CD4-positive, alpha-beta T cell (primary cell): ENCODE results near the gene ADA. TPM values are rescaled to one million over a fixed set of nuclear protein-coding genes. Genes with fewer than 3 reads are reported as not detected.

Source experiments
- ATAC-seq: fragments of 200-7000 bp; cut with Tn5 transposase; one replicate; pipeline ENCODE4 v1.10.0; 2022; ENCODE audit warnings: mild to moderate bottlenecking; ENCODE audit not compliant: poor library complexity
- CTCF ChIA-PET: fragments of 350-600 bp; sonication (Branson Sonifier 250); formaldehyde crosslinking; loops from one replicate; lab custom pipeline; 2021; ENCODE audit warnings: antibody characterized with exemption, inconsistent platforms; lab: Charles Lee
- POLR2A ChIA-PET: fragments of 350-600 bp; sonication (Branson Sonifier 250); formaldehyde crosslinking; loops from one replicate; lab custom pipeline; 2021; ENCODE audit warnings: antibody characterized with exemption, inconsistent platforms; lab: Charles Lee
- DNase-seq, 14 experiments: peaks; one replicate each; pipeline ENCODE4 v3.0.0-alpha.2; 2013 to 2020; ENCODE audit warnings: mixed read lengths in 2 of 14
- H3K27ac ChIP-seq, 2 donors: one replicate each; pipeline versions ENCODE4 v1.5.1 to v1.7.0; 2013; ENCODE audit warnings: low read length in 2 of 2, low read depth in 1 of 2, mild to moderate bottlenecking in 1 of 2
- H3K27me3 ChIP-seq, 2 experiments: 1 replicate in 1 of 2; 2 replicates in 1 of 2; pipeline versions ENCODE4 v1.6.1 to v1.7.0; 2013; ENCODE audit warnings: low read length in 2 of 2, control low read depth in 1 of 2, mild to moderate bottlenecking in 1 of 2, moderate library complexity in 1 of 2; ENCODE audit not compliant: insufficient read depth in 2 of 2, control insufficient read depth in 1 of 2
- H3K36me3 ChIP-seq: one replicate; pipeline ENCODE4 v1.6.1; 2013; ENCODE audit warnings: low read length, control low read depth; ENCODE audit not compliant: insufficient read depth
- H3K4me1 ChIP-seq: one replicate; pipeline ENCODE4 v1.6.1; 2013; ENCODE audit warnings: low read length, control low read depth; ENCODE audit not compliant: insufficient read depth
- H3K4me3 ChIP-seq: one replicate; pipeline ENCODE4 v1.5.1; 2013; ENCODE audit warnings: mild to moderate bottlenecking, low read length, moderate library complexity
- H3K9me3 ChIP-seq, 2 experiments: 1 replicate in 1 of 2; 2 replicates in 1 of 2; pipeline versions ENCODE4 v1.6.1 to v1.7.0; 2013; ENCODE audit warnings: low read length in 2 of 2, mild to moderate bottlenecking in 2 of 2, control low read depth in 1 of 2, moderate library complexity in 1 of 2; ENCODE audit not compliant: control insufficient read depth in 1 of 2, insufficient read depth in 1 of 2
- H3K27ac Mint-ChIP-seq: one replicate; pipeline ENCODE4 v1.8.0; 2020; ENCODE audit warnings: mixed read lengths
- H3K27me3 Mint-ChIP-seq: one replicate; pipeline ENCODE4 v1.8.0; 2021; ENCODE audit warnings: mixed read lengths
- H3K36me3 Mint-ChIP-seq: one replicate; pipeline ENCODE4 v1.8.0; 2021; ENCODE audit warnings: low read depth, mixed read lengths
- H3K4me1 Mint-ChIP-seq: one replicate; pipeline ENCODE4 v1.8.0; 2021; ENCODE audit warnings: low read depth, mixed read lengths
- H3K4me3 Mint-ChIP-seq: one replicate; pipeline ENCODE4 v1.8.0; 2020; ENCODE audit warnings: mild to moderate bottlenecking, mixed read lengths
- H3K9me3 Mint-ChIP-seq: one replicate; pipeline ENCODE4 v1.8.0; 2020; ENCODE audit warnings: mixed read lengths
- CTCF ChIP-seq: fragments of 200-600 bp; IDR thresholded peaks from one replicate; pipeline ENCODE4 v1.8.0; 2022; ENCODE audit warnings: antibody characterized with exemption, mild to moderate bottlenecking
- intact Hi-C, 2 experiments: fragments of 100-400 bp; cut with DNase I in 1 of 2; cut with micrococcal nuclease in 1 of 2; formaldehyde crosslinking; loops; one replicate each; pipeline versions ENCODE4 v1.15.1 to v1.9.0; 2023 to 2025; cut with DNase I, micrococcal nuclease
- total RNA-seq, 174 experiments: library from RNA in 2 of 174; stranded (reverse) in 2 of 174; gene quantifications; one replicate each; pipeline ENCODE4 v1.2.3 and lab custom pipeline; 2021 to 2026

ADA gene
- total RNA-seq, 2 experiments from 2014 or later: 31.7 to 32.8 TPM

- Histone ChIP-seq H3K36me3 (peaks cover 72% of the 10 kb centered on the region), H3K27me3 (no peaks in the 10 kb centered on the region), H3K4me1 (peaks cover 22% of the 10 kb centered on the region), H3K4me3 (no peak overlapping the region), H3K9me3 (peaks cover 0 to 18% of the 10 kb centered on the region in 2 experiments), H3K27ac (no peak overlapping the region)
- Mint-ChIP-seq H3K36me3 (peaks cover 95% of the 10 kb centered on the region), H3K9me3 (no peaks in the 10 kb centered on the region), H3K27me3 (no peaks in the 10 kb centered on the region), H3K4me1 (peaks cover 33% of the 10 kb centered on the region), H3K27ac (no peak overlapping the region), H3K4me3 (no peak overlapping the region)
- ChIA-PET CTCF (no interaction called here), POLR2A (no interaction called here)
- no peak for TF ChIP-seq CTCF
- intact Hi-C loops: loop anchor here in 1 of 2 experiments (5.0 kb wide), 1 partner anchor 60 kb away; no protein-coding TSS in a partner anchor
- ATAC-seq: no peak
- DNase-seq: no peak
Observed at GRCh38 chr20:44622501-44623270, 28.8 kb downstream of the ADA start.

- H3K9me3 Mint-ChIP-seq: no peaks in the 10 kb centered on the region
- no peaks in the 10 kb centered on the region for H3K27me3 ChIP-seq
- H3K36me3 ChIP-seq: peaks cover 68% of the 10 kb centered on the region
- ATAC-seq (no peak), DNase-seq (no peak)
- H3K4me3 Mint-ChIP-seq: no peak overlapping the region
- no peak overlapping the region for H3K27ac ChIP-seq
- intact Hi-C loops: loop anchor here in 1 of 2 experiments (2.0 to 5.0 kb wide), 2 partner anchors 19 to 60 kb away; no protein-coding TSS in a partner anchor
- H3K27ac Mint-ChIP-seq: peak overlapping the region; percentile 98
- peaks cover 0 to 18% of the 10 kb centered on the region in 2 experiments for H3K9me3 ChIP-seq
- H3K36me3 Mint-ChIP-seq: peaks cover 89% of the 10 kb centered on the region
- H3K4me1 ChIP-seq: peaks cover 29% of the 10 kb centered on the region
- H3K4me1 Mint-ChIP-seq: peaks cover 41% of the 10 kb centered on the region
- CTCF ChIA-PET: no interaction called here
- no peak overlapping the region for H3K4me3 ChIP-seq
- POLR2A ChIA-PET: no interaction called here
- no peaks in the 10 kb centered on the region for H3K27me3 Mint-ChIP-seq
- no peak for TF ChIP-seq CTCF
Observed at GRCh38 chr20:44621939-44622338, 29.6 kb downstream of the ADA start.

GRCh38 chr20:44621325-44621724, 30.2 kb downstream of the ADA start:
- TF ChIP-seq CTCF: no peak
- POLR2A ChIA-PET: no interaction called here
- Mint-ChIP-seq H3K27ac (peak overlapping the region; percentile 98), H3K4me1 (peaks cover 43% of the 10 kb centered on the region), H3K9me3 (no peaks in the 10 kb centered on the region), H3K4me3 (no peak overlapping the region), H3K27me3 (no peaks in the 10 kb centered on the region), H3K36me3 (peaks cover 84% of the 10 kb centered on the region)
- DNase-seq (no peak), ATAC-seq (no peak)
- Histone ChIP-seq H3K27me3 (no peaks in the 10 kb centered on the region), H3K4me1 (peaks cover 33% of the 10 kb centered on the region), H3K9me3 (peaks cover 0 to 18% of the 10 kb centered on the region in 2 experiments), H3K36me3 (peaks cover 68% of the 10 kb centered on the region), H3K27ac (no peak overlapping the region), H3K4me3 (no peak overlapping the region)
- intact Hi-C loops: loop anchor here in 1 of 2 experiments (2.0 to 5.0 kb wide), 2 partner anchors 19 to 61 kb away; no protein-coding TSS in a partner anchor
- CTCF ChIA-PET: no interaction called here
